Panc1 (cell line): ENCODE measurements around the gene ALK. TPM values are rescaled to one million over a fixed set of nuclear protein-coding genes. Genes with fewer than 3 reads are reported as not detected.

Source experiments
- ATAC-seq: fragments of 200-7000 bp; cut with Tn5 transposase; 2 replicates; pipeline ENCODE4 v1.9.1; 2020; ENCODE audit warnings: mild to moderate bottlenecking, moderate library complexity
- BruUV-seq: library from RNA; stranded (reverse); fragments of 400-500 nt; replicated peaks from 2 replicates; lab custom pipeline; 2021; lab: Mats Ljungman, UMichigan
- CTCF ChIA-PET: fragments of 300-600 bp; sonication (Branson Sonifier 250); formaldehyde crosslinking; loops from one replicate; lab custom pipeline; 2022; ENCODE audit warnings: antibody characterized with exemption; lab: Charles Lee
- POLR2A ChIA-PET: fragments of 300-600 bp; sonication (Branson Sonifier 250); formaldehyde crosslinking; loops from one replicate; lab custom pipeline; 2022; ENCODE audit warnings: antibody characterized with exemption; lab: Charles Lee
- DNase-seq: peaks from one replicate; pipeline ENCODE4 v3.0.0-alpha.2; 2010; ENCODE audit warnings: low read depth, low spot score
- H3K27ac ChIP-seq: 2 replicates; pipeline ENCODE4 v1.5.1; 2011; ENCODE audit warnings: mild to moderate bottlenecking, low read length, inconsistent platforms
- H3K27me3 ChIP-seq: fragments of 200-500 bp; sonication (Bioruptor generic); 2 replicates; pipeline ENCODE4 v1.6.0; 2014; ENCODE audit warnings: low read length, inconsistent platforms; ENCODE audit not compliant: control insufficient read depth, insufficient read depth
- H3K36me3 ChIP-seq: fragments of 200-500 bp; sonication (Bioruptor generic); 2 replicates; pipeline ENCODE4 v1.5.1; 2014; ENCODE audit warnings: inconsistent platforms, mild to moderate bottlenecking, low read length, moderate library complexity; ENCODE audit not compliant: control insufficient read depth, insufficient read depth
- H3K4me1 ChIP-seq: 2 replicates; pipeline ENCODE4 v1.5.1; 2011; ENCODE audit warnings: inconsistent platforms, mild to moderate bottlenecking, low read length, moderate library complexity; ENCODE audit not compliant: control insufficient read depth, insufficient read depth
- H3K4me3 ChIP-seq, 2 experiments: 2 replicates each; pipeline ENCODE4 v1.5.1; 2011 to 2012; ENCODE audit warnings: low read depth in 2 of 2, low read length in 2 of 2, mild to moderate bottlenecking in 2 of 2, inconsistent platforms in 1 of 2, moderate library complexity in 1 of 2
- H3K9me3 ChIP-seq: fragments of 200-500 bp; sonication (Bioruptor generic); 2 replicates; pipeline ENCODE4 v1.5.1; 2014; ENCODE audit warnings: low read depth, mild to moderate bottlenecking, inconsistent platforms, low read length, moderate library complexity; ENCODE audit not compliant: control insufficient read depth, insufficient read depth
- POLR2AphosphoS5 ChIP-seq: IDR thresholded peaks from 2 replicates; pipeline ENCODE4 v1.6.1; 2012; ENCODE audit warnings: mild to moderate bottlenecking, low read depth, low read length, moderate library complexity
- REST ChIP-seq, 2 experiments: IDR thresholded peaks; 2 replicates each; pipeline ENCODE4 v1.6.1; 2011 to 2012; ENCODE audit warnings: low read depth in 2 of 2, control low read depth in 1 of 2, low read length in 1 of 2, mild to moderate bottlenecking in 1 of 2, moderate library complexity in 1 of 2; ENCODE audit not compliant: insufficient read depth in 1 of 2
- SIN3A ChIP-seq: IDR thresholded peaks from 2 replicates; pipeline ENCODE4 v1.6.1; 2012; ENCODE audit warnings: low read depth, mild to moderate bottlenecking, low read length, moderate library complexity, borderline replicate concordance; ENCODE audit not compliant: insufficient read depth
- TCF7L2 ChIP-seq: IDR thresholded peaks from 2 replicates; pipeline ENCODE4 v1.6.1; 2011; ENCODE audit warnings: mild to moderate bottlenecking, low read depth, low read length, inconsistent platforms
- in situ Hi-C: cut with HindIII; loops from 2 replicates; pipeline ENCODE4 v1.10.0; 2016; ENCODE audit warnings: low sequenced_read_pairs, low pct_unique_long_range_greater_than_20kb
- intact Hi-C: fragments of 100-400 bp; cut with micrococcal nuclease; formaldehyde crosslinking; loops from one replicate; pipeline ENCODE4 v1.10.0; 2022; ENCODE audit not compliant: unreplicated experiment
- total RNA-seq: library from RNA; stranded (reverse); gene quantifications from one replicate; pipeline ENCODE4 v1.2.1, GENCODE V29; 2021; ENCODE audit not compliant: unreplicated experiment
- TF ChIP-seq, protein P1 (sequence below): fragments of 450-650 bp; IDR thresholded peaks from 2 replicates; pipeline ENCODE4 v1.5.1; 2017; ENCODE audit warnings: mild to moderate bottlenecking

ALK gene
- total RNA-seq, 1 experiment from 2014 or later: not detected

DNA sequence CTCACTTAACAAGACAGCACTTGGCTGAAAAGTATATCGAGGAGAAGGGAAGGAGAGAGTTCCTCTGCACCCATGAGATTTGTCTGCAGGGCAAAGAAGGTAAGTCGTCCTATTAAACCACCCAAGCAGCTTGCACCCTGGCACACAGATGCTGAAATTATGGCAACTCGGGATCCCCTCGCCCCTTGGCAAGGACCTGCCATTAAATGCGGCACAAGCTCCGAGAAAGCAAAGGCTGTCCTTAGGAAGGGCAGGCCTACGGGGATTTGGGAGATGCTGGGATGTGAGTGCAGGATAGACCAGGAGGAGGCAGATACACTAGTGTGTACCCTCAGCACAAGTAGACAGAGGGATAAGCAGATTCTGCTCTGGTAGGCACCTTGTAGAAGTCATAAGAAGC lies 191.5 kb downstream of the ALK start:
- Histone ChIP-seq H3K27me3 (no peaks in the 10 kb centered on the region), H3K9me3 (no peaks in the 10 kb centered on the region), H3K27ac (no peak overlapping the region), H3K4me1 (no peaks in the 10 kb centered on the region), H3K4me3 (no peak overlapping the region), H3K36me3 (no peaks in the 10 kb centered on the region)
- BruUV-seq: no TSS peak
- in situ Hi-C loops: no loop called here
- ATAC-seq (no peak), DNase-seq (no peak)
- TF ChIP-seq SIN3A: no peak
- TF ChIP-seq, protein P1, sequence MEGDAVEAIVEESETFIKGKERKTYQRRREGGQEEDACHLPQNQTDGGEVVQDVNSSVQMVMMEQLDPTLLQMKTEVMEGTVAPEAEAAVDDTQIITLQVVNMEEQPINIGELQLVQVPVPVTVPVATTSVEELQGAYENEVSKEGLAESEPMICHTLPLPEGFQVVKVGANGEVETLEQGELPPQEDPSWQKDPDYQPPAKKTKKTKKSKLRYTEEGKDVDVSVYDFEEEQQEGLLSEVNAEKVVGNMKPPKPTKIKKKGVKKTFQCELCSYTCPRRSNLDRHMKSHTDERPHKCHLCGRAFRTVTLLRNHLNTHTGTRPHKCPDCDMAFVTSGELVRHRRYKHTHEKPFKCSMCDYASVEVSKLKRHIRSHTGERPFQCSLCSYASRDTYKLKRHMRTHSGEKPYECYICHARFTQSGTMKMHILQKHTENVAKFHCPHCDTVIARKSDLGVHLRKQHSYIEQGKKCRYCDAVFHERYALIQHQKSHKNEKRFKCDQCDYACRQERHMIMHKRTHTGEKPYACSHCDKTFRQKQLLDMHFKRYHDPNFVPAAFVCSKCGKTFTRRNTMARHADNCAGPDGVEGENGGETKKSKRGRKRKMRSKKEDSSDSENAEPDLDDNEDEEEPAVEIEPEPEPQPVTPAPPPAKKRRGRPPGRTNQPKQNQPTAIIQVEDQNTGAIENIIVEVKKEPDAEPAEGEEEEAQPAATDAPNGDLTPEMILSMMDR: no peak
- no peak for TF ChIP-seq TCF7L2
- TF ChIP-seq POLR2AphosphoS5: no peak
- TF ChIP-seq REST (IDR thresholded peaks at IDR 0.05; ENCODE audit: insufficient read depth in 1 of 2, low read depth in 2 of 2, low read length in 1 of 2): no peak
- CTCF ChIA-PET: no interaction called here
- intact Hi-C loops: no loop called here
- POLR2A ChIA-PET: no interaction called here

DNA sequence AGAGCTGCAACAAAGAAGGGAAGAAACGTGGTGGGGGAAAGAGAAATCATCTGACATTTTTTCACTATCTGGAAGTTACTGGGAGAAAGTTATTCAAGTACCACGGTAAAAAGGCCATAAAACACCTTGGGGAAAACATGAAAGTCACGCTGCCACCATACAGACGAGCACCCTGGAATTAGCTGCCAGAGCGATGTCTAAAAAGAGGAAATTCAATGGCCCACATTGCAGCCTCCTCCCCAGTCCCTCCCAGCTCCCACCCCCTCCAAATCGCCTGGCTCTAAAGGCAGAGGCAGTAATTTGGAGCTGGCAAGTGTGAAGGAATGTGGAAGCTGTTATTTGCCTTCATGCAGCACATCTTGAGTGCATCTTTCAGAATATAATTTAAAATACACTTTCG lies 192.0 kb downstream of the ALK start:
- H3K4me3 ChIP-seq: no peak overlapping the region
- intact Hi-C loops (no loop called here), in situ Hi-C loops (no loop called here)
- CTCF ChIA-PET: no interaction called here
- no peak for DNase-seq
- no peaks in the 10 kb centered on the region for H3K36me3 ChIP-seq
- POLR2A ChIA-PET: no interaction called here
- no peaks in the 10 kb centered on the region for H3K4me1 ChIP-seq
- no peak for ATAC-seq
- TF ChIP-seq, protein P1: no peak
- TF ChIP-seq SIN3A (no peak), REST (IDR thresholded peaks at IDR 0.05; ENCODE audit: insufficient read depth in 1 of 2, low read depth in 2 of 2, low read length in 1 of 2) (no peak), POLR2AphosphoS5 (no peak)
- no peak overlapping the region for H3K27ac ChIP-seq
- no peaks in the 10 kb centered on the region for H3K27me3 ChIP-seq
- H3K9me3 ChIP-seq: no peaks in the 10 kb centered on the region
- no TSS peak for BruUV-seq
